ENCODE results near the gene TRIM24.

TRIM24 gene

DNA sequence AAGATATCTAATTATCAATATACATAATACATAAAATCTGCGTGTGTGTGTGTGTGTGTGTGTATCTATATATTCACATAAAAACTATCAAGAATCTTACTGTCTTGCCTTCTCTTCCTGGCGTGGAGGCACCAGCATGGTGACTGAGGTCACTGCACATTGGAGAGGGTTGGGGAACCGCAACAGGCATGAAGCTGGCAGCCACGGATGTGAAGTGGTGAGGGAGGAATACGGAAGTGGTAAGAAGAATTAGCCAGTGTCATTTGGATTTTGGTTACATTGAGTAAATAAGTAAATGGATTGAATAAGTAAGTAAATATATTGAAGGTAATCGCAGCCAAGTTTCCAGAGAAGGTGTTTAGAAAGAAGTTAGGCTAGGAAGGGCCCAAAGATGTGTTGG lies 85.1 kb downstream of the TRIM24 start:
- Mint-ChIP-seq H3K4me3 (no peak overlapping the region), H3K9me3 (peaks cover 20% of the 10 kb centered on the region), H3K27me3 (ENCODE audit: low read depth, poor library complexity) (no peaks in the 10 kb centered on the region), H3K27ac (no peak overlapping the region), H3K4me1 (no peaks in the 10 kb centered on the region), H3K36me3 (ENCODE audit: low read depth) (peaks cover 91% of the 10 kb centered on the region)
- TF ChIP-seq CTCF (IDR thresholded peaks at IDR 0.05) = no peak
- no peak for DNase-seq

GRCh38 chr7:138546064-138546619 lies 86.1 kb downstream of the TRIM24 start:
- TF ChIP-seq CTCF (IDR thresholded peaks at IDR 0.05) = no peak
- no peak overlapping the region for H3K27ac Mint-ChIP-seq
- H3K9me3 Mint-ChIP-seq = peaks cover 14% of the 10 kb centered on the region
- H3K4me1 Mint-ChIP-seq = no peaks in the 10 kb centered on the region
- peaks cover 91% of the 10 kb centered on the region for H3K36me3 Mint-ChIP-seq (ENCODE audit: low read depth)
- no peak overlapping the region for H3K4me3 Mint-ChIP-seq
- no peaks in the 10 kb centered on the region for H3K27me3 Mint-ChIP-seq (ENCODE audit: low read depth, poor library complexity)
- no peak for DNase-seq

- no peak overlapping the region for H3K27ac Mint-ChIP-seq
- H3K36me3 Mint-ChIP-seq (ENCODE audit: low read depth) = peaks cover 91% of the 10 kb centered on the region
Measured at GRCh38 chr7:138546829-138547228, 86.8 kb downstream of the TRIM24 start.

GRCh38 chr7:138549082-138549481 lies 89.0 kb downstream of the TRIM24 start:
- peaks cover 14% of the 10 kb centered on the region for H3K9me3 Mint-ChIP-seq
- H3K27me3 Mint-ChIP-seq (ENCODE audit: low read depth, poor library complexity) = no peaks in the 10 kb centered on the region
- peaks cover 97% of the 10 kb centered on the region for H3K36me3 Mint-ChIP-seq (ENCODE audit: low read depth)
- no peak for DNase-seq
- no peak overlapping the region for H3K4me3 Mint-ChIP-seq
- no peaks in the 10 kb centered on the region for H3K4me1 Mint-ChIP-seq
- H3K27ac Mint-ChIP-seq = peak overlapping the region; percentile 17
- no peak for TF ChIP-seq CTCF (IDR thresholded peaks at IDR 0.05)

More at GRCh38 chr7:138546829-138547228, 86.8 kb downstream of the TRIM24 start:
- no peak overlapping the region for H3K4me3 Mint-ChIP-seq
- H3K9me3 Mint-ChIP-seq = peaks cover 10% of the 10 kb centered on the region
- DNase-seq = no peak
- H3K27me3 Mint-ChIP-seq (ENCODE audit: low read depth, poor library complexity) = no peaks in the 10 kb centered on the region
- H3K4me1 Mint-ChIP-seq = no peaks in the 10 kb centered on the region
- TF ChIP-seq CTCF (IDR thresholded peaks at IDR 0.05) = no peak

- no peak for TF ChIP-seq CTCF (IDR thresholded peaks at IDR 0.05)
- peaks cover 97% of the 10 kb centered on the region for H3K36me3 Mint-ChIP-seq (ENCODE audit: low read depth)
- H3K4me3 Mint-ChIP-seq = no peak overlapping the region
- H3K9me3 Mint-ChIP-seq = peaks cover 24% of the 10 kb centered on the region
- no peak for DNase-seq
- H3K27ac Mint-ChIP-seq = peak overlapping the region; percentile 46
- no peaks in the 10 kb centered on the region for H3K27me3 Mint-ChIP-seq (ENCODE audit: low read depth, poor library complexity)
- no peaks in the 10 kb centered on the region for H3K4me1 Mint-ChIP-seq
Measured at GRCh38 chr7:138550337-138550736, 90.3 kb downstream of the TRIM24 start.

DNA sequence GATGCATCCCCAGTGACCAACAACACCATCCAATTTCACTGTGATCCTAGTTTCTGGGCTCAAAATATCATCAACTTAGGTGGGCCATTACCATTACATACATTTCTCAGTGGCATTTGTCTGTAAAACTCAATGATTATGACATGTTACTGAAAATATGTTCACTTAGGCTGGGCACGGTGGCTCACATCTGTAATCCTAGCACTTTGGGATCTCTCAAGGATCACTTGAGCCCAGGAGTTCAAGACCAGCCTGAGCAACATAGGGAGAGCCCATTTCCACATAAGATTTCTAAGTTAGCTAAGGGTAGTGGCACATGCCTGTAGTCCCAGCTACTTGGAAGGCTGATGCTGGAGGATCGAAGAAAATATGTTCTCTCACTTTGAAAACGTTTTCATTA lies 91.0 kb downstream of the TRIM24 start:
- no peak overlapping the region for H3K27ac Mint-ChIP-seq
- H3K4me1 Mint-ChIP-seq = no peaks in the 10 kb centered on the region
- H3K4me3 Mint-ChIP-seq = no peak overlapping the region
- H3K36me3 Mint-ChIP-seq (ENCODE audit: low read depth) = peaks cover 97% of the 10 kb centered on the region
- no peak for TF ChIP-seq CTCF (IDR thresholded peaks at IDR 0.05)
- peaks cover 30% of the 10 kb centered on the region for H3K9me3 Mint-ChIP-seq
- no peak for DNase-seq
- no peaks in the 10 kb centered on the region for H3K27me3 Mint-ChIP-seq (ENCODE audit: low read depth, poor library complexity)
